ENCODE data around the gene CASP4.

The CASP4 gene

GRCh38 chr11:104997288-104997687 is 28.9 kb upstream of the CASP4 start:
- TF ChIP-seq CTCF (IDR thresholded peaks at IDR 0.05), result peak; percentile 28; the same call in 1 of the 2 replicates

DNA sequence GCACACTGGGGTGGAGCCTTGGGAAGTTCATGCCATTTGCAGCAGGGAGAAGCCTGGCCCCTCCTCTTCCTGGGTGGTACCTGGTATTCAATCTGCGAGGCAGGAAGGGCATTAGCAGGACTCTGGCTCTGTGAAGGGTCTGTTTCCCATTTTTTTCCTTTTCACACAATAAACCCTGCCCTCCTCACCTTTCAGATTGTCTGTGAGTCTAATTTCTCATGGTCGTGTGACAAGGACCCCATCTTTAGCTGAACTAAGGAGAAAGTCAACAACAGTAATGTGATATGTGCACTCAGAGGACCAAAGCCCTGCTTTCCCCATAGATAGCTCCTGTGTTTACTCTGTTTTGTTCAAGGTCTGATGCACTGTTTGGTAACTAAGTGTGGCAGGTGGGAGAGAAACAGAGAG is 26.6 kb upstream of the CASP4 start:
- TF ChIP-seq CTCF (IDR thresholded peaks at IDR 0.05), result no peak

DNA sequence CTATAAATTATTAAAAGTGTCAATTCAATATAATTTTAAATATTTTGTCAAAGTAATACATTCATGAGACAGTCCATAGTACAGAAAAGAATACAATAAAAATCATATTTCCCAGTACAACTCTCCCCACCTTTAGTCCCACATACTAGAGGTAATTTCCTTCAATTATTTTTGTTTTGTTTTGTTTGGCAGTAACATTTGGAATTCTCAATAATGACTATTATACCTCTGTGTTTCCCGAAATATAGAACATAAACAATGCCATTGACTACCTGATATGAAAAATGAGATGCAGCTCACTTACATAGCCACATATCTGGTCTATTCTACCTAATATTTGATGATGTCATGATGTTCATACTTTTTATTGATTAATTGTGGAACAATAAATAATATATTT is 24.4 kb upstream of the CASP4 start:
- TF ChIP-seq CTCF (IDR thresholded peaks at IDR 0.05), result no peak

GRCh38 chr11:104991994-104992393 is 23.6 kb upstream of the CASP4 start:
- TF ChIP-seq CTCF (IDR thresholded peaks at IDR 0.05), result no peak

DNA sequence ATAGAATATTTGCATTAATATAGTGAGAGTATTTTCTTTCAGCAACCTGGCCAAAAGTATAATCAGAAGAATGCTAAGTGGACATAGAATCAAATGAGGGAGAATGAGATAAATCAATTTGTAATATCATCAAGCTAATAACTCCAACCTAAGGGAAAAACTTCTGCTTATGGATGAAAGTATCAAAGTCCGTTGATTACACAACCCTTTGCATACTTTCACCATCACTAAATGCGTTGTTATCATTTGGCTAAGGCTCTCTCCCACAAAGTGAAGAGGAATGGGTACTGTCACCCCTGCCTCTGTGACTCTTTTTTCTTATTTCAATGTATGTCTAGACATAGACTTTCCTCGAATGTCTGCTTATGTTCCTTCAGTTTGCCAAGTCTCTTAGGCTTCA is 16.4 kb upstream of the CASP4 start:
- no peak for TF ChIP-seq CTCF (IDR thresholded peaks at IDR 0.05)

GRCh38 chr11:104979839-104980238 is 11.5 kb upstream of the CASP4 start:
- TF ChIP-seq CTCF (IDR thresholded peaks at IDR 0.05), result no peak

DNA sequence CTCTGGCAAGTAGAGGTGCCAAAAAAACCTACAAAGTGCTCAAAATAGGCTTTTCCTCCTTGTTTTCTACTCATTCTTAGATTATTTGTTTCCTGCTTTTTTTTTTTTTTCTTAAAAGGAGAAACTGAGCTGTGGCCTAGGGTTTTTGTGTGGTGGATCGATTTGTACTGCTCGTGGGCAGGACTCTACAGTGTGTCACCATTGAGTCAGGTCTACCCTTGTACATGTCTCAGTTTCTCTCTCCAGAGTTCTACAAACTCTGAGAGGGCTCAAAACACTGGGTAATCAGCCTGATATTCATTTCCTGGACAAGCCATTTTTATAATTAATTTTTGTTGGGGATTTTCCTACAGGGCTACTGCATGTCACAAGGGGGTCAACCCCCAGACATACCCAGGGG is 5.2 kb upstream of the CASP4 start:
- TF ChIP-seq CTCF (IDR thresholded peaks at IDR 0.05), result no peak

DNA sequence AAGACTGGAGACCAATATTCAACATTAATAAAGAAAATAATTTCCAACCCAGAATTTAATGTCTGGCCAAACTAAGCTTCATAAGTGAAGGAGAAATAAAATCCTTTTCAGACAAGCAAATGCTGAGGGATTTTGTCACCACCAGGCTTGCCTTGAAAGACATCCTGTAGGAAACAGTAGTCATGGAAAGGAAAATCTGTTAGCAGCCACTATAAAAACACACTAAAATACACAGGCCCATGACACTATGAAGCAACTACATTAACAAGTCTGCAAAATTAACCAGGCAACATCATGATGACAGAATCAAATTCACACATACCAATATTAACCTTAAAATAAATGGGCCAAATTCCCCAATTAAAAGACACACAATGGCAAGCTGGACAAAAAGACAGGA is 2.4 kb upstream of the CASP4 start:
- no peak for TF ChIP-seq CTCF (IDR thresholded peaks at IDR 0.05)

Measured in LNCAP (cell line).